Right ventricle myocardium superior (tissue), 1 donor: ENCODE data around the gene ABCC8. TPM values are rescaled to one million over a fixed set of nuclear protein-coding genes. Genes with fewer than 3 reads are reported as not detected.

Experiments used
- ATAC-seq: fragments of 200-7000 bp; cut with Tn5 transposase; one replicate; pipeline ENCODE4 v1.9.1; 2020; ENCODE audit warnings: mild to moderate bottlenecking; ENCODE audit not compliant: poor library complexity
- DNase-seq: peaks from one replicate; pipeline ENCODE4 v3.0.0-alpha.2; 2020
- intact Hi-C: fragments of 100-400 bp; cut with DNase I; formaldehyde crosslinking; loops from one replicate; pipeline ENCODE4 v1.11.2; 2022
- long read RNA-seq: library from polyadenylated mRNA; unstranded; transcript quantifications from one replicate; pipeline ENCODE4 v2.0.0, GENCODE V29; 2021
- total RNA-seq: library from RNA; stranded (reverse); fragmentation: NEBNext Ultra II Directional; extraction: Animal tissue kit (Norgen Biotek cat#: 25700); gene quantifications from one replicate; pipeline ENCODE4 v1.2.1, GENCODE V29; 2021
- donor health status: DM: no; HTN: yes; CAD: no; lungs with severe emphysema.

ABCC8 gene
- total RNA-seq: 0.91 TPM
- long read RNA-seq, full-length matches to known transcripts: 1 of 1 reads
- long read RNA-seq, partial matches to known transcripts: 0 of 1 reads
- long read RNA-seq, other reads (novel, unspliced or antisense): 0 of 1 reads

GRCh38 chr11:17476317-17477083 lies at the start of gene ABCC8:
ABCC8 (minus strand) TSS chr11:17476845; CDS start chr11:17476776, 69 bp downstream.
- no peak for DNase-seq
- intact Hi-C loops: no loop called here
- ATAC-seq: peak; percentile 47

DNA sequence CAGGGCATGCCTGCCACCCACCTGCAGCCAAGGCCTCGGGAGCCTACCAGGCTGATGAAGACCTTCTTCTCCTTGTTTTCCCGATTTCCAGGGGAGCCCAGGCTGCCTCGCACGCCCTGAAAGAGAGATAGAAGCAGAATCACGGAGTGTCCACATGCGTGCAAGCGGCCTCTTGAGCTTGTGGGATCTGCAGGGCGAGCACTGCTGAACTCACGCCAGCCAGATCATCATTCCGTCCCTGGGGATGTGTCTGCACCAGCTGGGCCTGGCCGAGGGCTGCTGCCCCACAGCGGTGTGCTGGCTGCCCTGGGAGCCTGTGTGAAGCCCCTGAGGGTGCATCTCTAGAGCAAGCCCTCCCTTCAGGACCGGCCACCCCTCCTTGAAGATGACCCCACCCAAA lies 49.7 kb upstream of the ABCC8 start:
- DNase-seq (peak; percentile 37), ATAC-seq (no peak)
- intact Hi-C loops: no loop called here

DNA sequence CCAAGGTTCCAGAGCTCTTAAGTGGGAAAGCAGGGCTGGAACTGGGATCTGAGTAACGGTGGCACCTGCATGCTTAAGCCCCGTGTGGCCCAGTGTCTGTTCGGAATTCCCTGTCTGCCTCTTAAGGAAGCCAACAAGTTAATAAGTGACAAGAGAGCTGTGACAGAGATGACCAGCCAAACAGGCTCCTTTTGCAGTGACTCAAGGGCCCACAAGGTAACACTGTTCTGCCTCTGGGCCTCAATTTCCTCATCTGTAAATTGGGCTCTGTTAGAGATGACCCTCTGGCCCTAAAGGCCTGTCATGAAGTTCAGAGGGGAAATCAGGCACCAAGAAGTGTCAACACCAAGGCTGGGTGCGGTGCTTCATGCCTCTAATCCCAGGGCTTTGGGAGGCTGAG lies 48.9 kb upstream of the ABCC8 start:
- intact Hi-C loops: no loop called here
- DNase-seq: peak; percentile 6

GRCh38 chr11:17524221-17524620 lies 47.6 kb upstream of the ABCC8 start:
- ATAC-seq (no peak), DNase-seq (no peak)
- intact Hi-C loops: no loop called here

More for the DNA sequence above, 48.9 kb upstream of the ABCC8 start:
- no peak for ATAC-seq

GRCh38 chr11:17522655-17523054 lies 46.0 kb upstream of the ABCC8 start:
- DNase-seq (peak; percentile 27), ATAC-seq (no peak)
- intact Hi-C loops: no loop called here

DNA sequence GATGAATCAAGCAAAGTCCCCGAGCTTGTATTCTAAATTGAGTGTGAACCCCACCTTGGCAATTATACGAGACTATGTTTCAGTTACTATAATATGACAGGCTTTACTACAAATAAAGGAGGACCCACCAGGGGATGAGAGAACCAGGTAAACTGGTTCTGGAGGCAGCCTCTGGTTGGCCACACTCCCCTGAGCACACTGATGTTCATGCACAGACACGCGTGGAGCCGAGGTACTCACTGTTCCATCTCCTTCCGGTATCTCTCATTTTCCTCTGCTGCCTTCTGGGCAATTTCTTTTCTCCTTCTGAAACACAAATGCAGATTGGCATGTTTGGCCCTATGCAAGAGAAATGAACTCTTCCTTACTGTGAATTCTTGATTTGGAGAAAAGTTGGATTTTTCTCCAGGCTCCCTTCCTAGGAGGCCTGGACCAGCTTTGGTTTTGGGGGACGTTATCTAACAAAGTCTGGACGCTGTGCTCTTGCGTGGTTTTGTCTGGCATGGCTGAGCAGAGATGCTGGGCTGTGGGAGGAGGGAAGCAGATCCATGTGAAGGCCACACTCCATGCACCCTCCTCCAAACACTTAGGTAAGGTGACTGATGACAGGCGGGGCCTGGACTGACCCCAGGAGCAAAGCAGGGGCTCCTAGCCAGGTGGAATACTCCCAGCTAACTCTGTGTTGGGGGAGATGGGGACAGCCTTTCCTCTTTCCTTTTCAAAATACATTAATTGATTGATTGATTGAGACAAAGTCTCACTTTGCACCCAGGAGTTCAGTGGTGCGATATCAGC lies 44.7 kb upstream of the ABCC8 start:
- ATAC-seq: no peak
- intact Hi-C loops: no loop called here
- peak; percentile 10 for DNase-seq

DNA sequence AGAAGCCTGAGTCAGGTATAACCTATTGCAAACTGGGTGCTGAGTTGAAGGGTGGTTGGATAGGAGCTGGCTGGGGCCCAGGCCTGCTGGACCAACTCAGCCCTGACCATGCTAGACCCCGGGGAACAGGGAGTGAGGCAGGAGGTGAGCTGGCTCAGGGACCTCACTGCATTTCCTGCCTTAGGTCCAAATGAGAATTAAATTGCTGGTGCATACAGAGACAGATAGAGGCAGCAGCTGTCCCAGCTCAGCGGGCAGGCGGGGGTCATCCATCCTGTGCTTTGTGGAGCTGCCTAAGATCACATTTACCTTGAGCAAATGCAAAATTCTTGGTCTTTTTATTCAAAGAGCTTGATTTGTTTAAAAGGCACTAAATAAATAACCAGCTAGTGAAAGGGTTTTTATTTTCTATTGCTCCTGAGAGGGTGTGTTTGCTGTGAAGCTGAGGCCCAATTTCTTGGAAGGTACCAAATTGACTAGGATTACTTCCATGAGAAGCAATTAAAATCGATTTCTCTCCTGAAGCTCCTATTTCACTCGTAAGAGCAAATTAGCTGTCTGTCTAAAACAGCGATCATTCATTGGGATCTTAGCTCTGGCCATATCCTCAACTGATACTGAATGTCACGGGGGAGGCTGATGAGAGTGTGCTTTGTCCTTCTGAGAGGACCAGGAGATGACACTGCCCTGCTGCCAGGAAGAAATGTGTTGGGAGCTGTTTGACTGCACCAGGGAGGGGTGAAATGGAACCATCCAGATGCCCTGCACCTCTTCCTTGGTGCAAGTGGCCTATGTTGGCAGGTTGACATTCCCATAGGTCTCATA lies 42.6 kb upstream of the ABCC8 start:
- intact Hi-C loops: no loop called here
- ATAC-seq (no peak), DNase-seq (peak; percentile 5)

DNA sequence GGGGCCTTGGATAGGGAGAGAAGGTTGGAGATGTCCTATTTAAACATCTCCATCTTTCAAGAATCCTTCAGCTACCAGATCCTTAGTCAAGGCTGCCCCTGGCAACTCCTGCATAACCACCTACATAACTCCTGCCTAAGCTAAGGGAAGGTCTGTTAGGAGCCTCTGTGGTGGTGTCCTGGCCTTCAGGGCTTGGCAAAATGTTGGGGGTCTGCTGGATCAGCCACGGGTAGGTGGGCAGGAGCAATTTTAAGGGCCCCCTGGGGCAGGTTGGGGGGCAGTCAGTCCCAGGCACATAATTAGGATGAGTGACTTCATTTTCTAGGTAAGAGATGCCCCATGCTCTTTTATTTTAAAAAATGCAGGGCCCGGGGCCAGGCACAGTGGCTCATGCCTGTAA lies 41.7 kb upstream of the ABCC8 start:
- intact Hi-C loops: no loop called here
- no peak for ATAC-seq
- peak; percentile 5 for DNase-seq

DNA sequence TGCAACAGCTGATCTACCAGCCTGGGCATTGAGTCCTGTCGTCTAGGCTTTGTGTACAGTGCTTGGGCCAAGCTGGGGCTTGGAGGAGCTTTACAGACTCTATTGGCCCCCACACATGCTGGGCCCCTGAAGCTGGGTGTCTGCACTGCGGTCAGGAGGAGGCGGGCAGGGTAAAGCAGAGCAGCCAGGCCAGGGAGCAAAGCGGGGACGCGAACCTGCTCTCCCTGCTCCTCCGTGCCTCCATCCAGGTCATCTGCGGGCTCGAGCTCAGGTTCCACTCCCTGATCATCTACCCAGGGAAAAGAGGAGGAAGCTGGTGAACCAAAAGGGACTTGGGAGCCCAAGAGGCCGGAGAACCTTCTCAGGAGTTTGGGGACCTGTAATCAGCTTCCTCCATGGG lies 40.5 kb upstream of the ABCC8 start:
- DNase-seq: peak; percentile 16
- ATAC-seq: no peak
- intact Hi-C loops: no loop called here

- no peak for ATAC-seq
- peak; percentile 20 for DNase-seq
Observed at GRCh38 chr11:17516551-17517150, 40.0 kb upstream of the ABCC8 start.

GRCh38 chr11:17515443-17516176 lies 39.0 kb upstream of the ABCC8 start:
- no peak for ATAC-seq
- intact Hi-C loops: no loop called here
- no peak for DNase-seq

More at GRCh38 chr11:17516551-17517150, 40.0 kb upstream of the ABCC8 start:
- intact Hi-C loops: no loop called here

GRCh38 chr11:17514476-17514875 lies 37.8 kb upstream of the ABCC8 start:
- intact Hi-C loops: no loop called here

DNA sequence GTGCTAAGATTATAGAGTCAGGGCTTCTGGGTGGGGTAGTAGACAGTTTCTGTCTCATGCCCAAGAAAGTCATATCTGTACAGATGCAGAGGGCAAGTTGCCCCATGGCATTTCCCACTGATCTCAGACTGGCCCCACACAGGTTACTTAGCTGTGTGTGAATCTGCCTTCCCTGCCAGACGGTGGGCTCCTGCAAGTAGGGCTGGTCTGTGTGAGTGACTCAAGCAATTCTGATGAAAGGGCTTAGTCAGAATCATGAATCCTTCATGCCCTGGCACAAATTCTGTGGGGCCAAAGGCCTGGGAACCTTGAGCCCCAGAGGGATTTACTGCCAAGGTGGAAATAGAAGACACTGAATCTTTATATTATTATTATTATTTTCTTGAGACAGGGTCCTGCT lies 37.2 kb upstream of the ABCC8 start:
- no peak for DNase-seq
- ATAC-seq: no peak
- intact Hi-C loops: no loop called here

More at GRCh38 chr11:17514476-17514875, 37.8 kb upstream of the ABCC8 start:
- ATAC-seq (no peak), DNase-seq (no peak)

GRCh38 chr11:17512101-17512500 lies 35.5 kb upstream of the ABCC8 start:
- DNase-seq (peak; percentile 12), ATAC-seq (no peak)
- intact Hi-C loops: no loop called here

DNA sequence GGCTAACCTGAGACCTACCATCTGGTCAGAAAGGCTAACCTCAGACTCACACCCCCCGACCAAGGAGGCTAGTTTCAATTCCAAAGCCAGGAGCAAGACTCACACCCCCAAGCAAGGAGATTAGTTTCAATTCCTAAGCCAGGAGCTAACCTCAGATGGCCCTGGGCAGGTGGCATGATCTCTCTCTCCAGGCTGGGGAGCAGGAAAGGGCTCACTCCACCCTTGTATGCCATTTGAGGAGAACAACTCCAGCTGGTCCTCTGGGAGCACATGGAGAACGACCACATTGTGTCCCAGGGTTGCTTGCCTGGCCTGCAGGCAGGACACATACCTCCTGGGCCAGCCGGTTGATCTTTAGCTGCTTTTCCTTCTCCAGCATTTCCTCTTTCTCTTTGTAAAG lies 34.9 kb upstream of the ABCC8 start:
- DNase-seq: peak; percentile 8
- no peak for ATAC-seq
- intact Hi-C loops: no loop called here

DNA sequence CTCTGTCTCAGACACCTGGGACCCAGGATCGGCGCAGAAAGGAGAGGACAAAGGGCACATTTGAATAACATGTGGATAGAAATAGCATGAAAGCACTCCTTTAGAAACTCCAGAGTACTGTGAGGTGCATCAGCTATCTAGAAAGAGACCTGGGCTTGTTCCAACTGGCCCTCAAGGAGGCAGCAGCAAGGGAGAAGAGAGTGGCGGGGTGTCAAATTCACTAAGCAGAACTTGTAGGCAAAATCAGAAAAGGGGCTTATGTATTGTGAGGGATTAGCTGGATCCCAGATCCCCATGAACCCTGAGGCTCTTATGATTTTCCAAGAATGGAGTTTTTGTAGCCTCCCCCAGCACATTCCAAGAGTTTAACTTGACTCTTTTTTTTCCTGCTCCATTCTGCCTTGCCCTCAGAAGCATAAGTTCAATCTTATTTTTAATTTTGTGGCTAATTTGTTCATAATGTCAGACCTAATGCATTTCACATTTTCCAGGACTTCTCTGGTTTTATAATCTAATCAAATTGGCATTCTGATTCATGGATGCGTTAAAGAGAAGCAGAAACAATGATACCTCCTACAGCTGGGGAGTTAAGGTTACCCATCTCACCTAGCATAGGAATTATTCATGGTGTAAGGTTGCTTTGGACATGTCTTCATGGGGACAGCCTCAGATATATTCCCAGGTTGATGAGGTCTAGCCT lies 34.0 kb upstream of the ABCC8 start:
- ATAC-seq: no peak
- intact Hi-C loops: no loop called here
- no peak for DNase-seq

- intact Hi-C loops: no loop called here
- DNase-seq: no peak
- ATAC-seq: no peak
Observed at GRCh38 chr11:17508791-17509190, 32.1 kb upstream of the ABCC8 start.
